Nephron progenitor cell (in vitro differentiated cells): ENCODE measurements around the gene ROBO4.

Experiments
- DNase-seq: peaks from one replicate; pipeline ENCODE4 v3.0.0; 2021
- H3K27ac Mint-ChIP-seq: 2 replicates; pipeline ENCODE4 v1.8.0; 2021; ENCODE audit warnings: mild to moderate bottlenecking, moderate library complexity, mixed read lengths
- H3K27me3 Mint-ChIP-seq: 2 replicates; pipeline ENCODE4 v1.8.0; 2021; ENCODE audit warnings: mild to moderate bottlenecking, low read depth, mixed read lengths; ENCODE audit not compliant: poor library complexity
- H3K36me3 Mint-ChIP-seq: 2 replicates; pipeline ENCODE4 v1.8.0; 2021; ENCODE audit warnings: low read depth, mixed read lengths
- H3K4me1 Mint-ChIP-seq: 2 replicates; pipeline ENCODE4 v1.8.0; 2021; ENCODE audit warnings: mixed read lengths
- H3K4me3 Mint-ChIP-seq: 2 replicates; pipeline ENCODE4 v1.8.0; 2021; ENCODE audit warnings: mild to moderate bottlenecking, moderate library complexity, mixed read lengths
- H3K9me3 Mint-ChIP-seq: 2 replicates; pipeline ENCODE4 v1.8.0; 2021; ENCODE audit warnings: mild to moderate bottlenecking, moderate library complexity, mixed read lengths
- TF ChIP-seq, protein P1 (sequence below): fragments of 200-600 bp; sonication (generic); IDR thresholded peaks from 2 replicates; pipeline ENCODE4 v1.5.0; 2021; ENCODE audit warnings: antibody characterized with exemption

Gene ROBO4

DNA sequence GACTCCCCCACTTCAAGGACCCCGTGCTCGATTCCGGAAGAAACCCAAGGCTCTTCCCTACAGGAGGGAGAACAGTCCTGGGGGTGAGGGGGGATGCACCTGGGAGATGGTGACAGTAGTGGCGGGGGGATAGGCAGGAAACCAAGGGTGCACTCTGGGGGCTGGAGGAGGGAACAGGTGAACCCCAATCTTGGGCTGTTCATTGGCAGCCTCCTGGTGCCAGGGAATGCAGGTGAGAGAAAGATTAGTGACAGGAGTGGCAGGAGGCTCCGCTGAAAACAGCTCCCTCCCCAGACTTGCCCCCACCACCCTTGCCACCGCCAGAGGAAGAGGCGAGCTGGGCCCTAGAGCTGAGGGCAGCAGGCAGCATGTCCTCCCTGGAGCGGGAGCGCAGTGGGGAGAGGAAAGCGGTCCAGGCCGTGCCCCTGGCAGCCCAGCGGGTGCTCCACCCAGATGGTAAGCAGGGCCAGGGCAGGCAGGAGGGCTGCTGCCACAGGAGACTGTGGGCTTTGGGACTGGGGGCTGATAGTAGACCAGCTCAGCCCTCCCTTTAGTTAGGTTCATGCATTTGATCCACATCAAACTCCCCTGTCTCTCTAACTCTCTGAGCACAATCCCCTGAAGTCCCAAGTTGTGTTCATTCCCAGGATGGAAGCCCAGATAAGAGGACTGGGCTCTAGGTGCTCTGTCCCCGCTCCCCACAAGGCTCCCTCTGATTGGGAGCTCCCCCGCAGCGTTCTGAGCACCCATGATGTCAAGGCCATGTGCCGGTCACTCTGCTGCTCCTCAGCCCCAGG, 18.0 kb downstream of the ROBO4 start:
- Mint-ChIP-seq H3K27ac (no peak overlapping the region), H3K4me3 (no peak overlapping the region), H3K9me3 (no peaks in the 10 kb centered on the region), H3K36me3 (no peaks in the 10 kb centered on the region), H3K27me3 (peaks cover 42% of the 10 kb centered on the region), H3K4me1 (peaks cover 61% of the 10 kb centered on the region)
- DNase-seq: no peak
- TF ChIP-seq, protein P1, sequence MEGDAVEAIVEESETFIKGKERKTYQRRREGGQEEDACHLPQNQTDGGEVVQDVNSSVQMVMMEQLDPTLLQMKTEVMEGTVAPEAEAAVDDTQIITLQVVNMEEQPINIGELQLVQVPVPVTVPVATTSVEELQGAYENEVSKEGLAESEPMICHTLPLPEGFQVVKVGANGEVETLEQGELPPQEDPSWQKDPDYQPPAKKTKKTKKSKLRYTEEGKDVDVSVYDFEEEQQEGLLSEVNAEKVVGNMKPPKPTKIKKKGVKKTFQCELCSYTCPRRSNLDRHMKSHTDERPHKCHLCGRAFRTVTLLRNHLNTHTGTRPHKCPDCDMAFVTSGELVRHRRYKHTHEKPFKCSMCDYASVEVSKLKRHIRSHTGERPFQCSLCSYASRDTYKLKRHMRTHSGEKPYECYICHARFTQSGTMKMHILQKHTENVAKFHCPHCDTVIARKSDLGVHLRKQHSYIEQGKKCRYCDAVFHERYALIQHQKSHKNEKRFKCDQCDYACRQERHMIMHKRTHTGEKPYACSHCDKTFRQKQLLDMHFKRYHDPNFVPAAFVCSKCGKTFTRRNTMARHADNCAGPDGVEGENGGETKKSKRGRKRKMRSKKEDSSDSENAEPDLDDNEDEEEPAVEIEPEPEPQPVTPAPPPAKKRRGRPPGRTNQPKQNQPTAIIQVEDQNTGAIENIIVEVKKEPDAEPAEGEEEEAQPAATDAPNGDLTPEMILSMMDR: no peak

DNA sequence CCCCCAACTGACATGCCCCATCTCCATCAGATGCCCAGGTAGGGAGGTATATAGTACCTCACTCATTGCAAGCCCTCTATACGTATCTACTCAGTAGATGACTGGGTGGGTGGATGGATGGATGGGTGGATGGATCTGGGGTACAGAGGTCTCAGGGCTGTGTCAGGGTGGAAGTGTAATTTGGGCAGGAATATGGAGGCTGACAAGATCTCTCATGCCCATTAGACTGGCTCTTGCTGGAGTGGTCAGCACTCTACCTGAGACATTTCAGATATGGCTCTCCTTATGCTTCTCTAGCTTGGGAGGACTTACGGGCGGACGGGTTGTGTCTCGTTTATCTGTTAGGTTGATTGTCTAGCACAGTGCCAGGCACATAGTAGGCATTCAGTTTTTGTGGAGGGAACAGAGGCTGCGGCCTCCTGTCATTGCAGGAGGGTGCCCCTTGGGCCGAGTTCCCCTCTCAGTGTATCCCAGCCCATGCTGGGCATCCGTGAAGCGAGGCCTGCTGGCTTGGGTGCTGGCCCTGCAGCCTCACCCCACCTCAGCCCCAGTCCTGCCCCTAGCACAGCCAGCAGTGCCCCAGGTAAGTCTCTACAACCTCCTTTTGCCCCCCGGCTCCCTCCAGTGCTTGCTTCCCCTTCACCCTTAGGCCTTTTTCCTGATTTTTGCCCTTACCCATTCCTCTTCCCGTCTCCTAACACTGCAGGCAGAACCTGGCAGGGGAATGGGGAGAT, 18.7 kb downstream of the ROBO4 start:
- H3K4me1 Mint-ChIP-seq: peaks cover 53% of the 10 kb centered on the region
- TF ChIP-seq, protein P1: no peak
- no peak overlapping the region for H3K27ac Mint-ChIP-seq
- no peak overlapping the region for H3K4me3 Mint-ChIP-seq
- no peaks in the 10 kb centered on the region for H3K9me3 Mint-ChIP-seq
- no peaks in the 10 kb centered on the region for H3K36me3 Mint-ChIP-seq
- H3K27me3 Mint-ChIP-seq: peaks cover 43% of the 10 kb centered on the region
- no peak for DNase-seq

DNA sequence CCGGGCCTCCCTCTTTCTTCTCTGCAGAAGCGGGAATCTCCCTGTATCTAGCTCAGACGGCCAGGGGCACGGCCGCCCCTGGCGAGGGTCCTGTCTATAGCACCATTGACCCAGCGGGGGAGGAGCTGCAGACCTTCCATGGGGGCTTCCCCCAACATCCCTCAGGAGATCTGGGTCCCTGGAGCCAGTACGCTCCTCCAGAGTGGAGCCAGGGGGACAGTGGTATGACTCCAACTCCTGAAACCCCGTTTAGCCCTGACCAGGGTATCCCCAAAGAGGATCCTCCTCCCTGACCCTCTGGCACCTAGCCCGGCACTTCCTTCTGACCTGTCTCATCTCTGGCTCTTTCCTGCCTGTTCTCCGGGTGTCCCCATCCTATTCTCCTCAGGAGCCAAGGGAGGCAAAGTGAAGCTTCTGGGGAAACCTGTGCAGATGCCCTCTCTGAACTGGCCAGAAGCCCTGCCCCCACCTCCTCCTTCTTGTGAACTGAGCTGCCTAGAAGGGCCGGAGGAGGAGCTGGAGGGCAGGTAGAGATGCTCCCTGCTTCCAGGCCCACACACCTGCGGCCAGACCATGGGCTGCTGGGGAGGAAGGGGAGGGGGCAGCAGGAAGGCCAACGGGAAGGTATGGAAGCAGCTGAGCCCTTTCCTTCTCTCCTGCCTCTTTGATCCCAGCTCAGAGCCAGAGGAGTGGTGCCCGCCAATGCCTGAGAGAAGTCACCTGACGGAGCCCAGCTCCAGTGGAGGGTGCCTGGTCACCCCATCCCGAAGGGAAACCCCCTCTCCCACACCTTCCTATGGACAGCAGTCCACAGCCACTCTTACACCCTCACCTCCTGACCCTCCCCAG, 19.5 kb downstream of the ROBO4 start:
- H3K36me3 Mint-ChIP-seq: no peaks in the 10 kb centered on the region
- no peaks in the 10 kb centered on the region for H3K9me3 Mint-ChIP-seq
- H3K27me3 Mint-ChIP-seq: peaks cover 49% of the 10 kb centered on the region
- TF ChIP-seq, protein P1: no peak
- no peak overlapping the region for H3K27ac Mint-ChIP-seq
- peaks cover 46% of the 10 kb centered on the region for H3K4me1 Mint-ChIP-seq
- no peak for DNase-seq
- H3K4me3 Mint-ChIP-seq: peak overlapping the region; percentile 82

DNA sequence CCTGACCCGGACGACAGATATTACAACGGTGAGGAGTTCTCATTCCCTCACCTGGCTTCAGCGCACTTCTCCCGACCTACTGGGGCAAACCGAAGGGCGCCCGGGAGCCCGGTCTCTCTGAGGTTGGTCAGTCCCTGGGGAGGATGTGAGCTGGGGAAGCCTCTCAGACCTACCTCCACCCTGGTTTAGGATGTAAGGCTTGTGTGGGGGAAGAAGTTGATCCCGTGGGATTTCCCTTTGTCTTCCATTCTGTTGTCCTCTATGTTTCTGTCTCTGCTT, 20.1 kb downstream of the ROBO4 start:
- Mint-ChIP-seq H3K9me3 (no peaks in the 10 kb centered on the region), H3K27ac (no peak overlapping the region), H3K27me3 (peaks cover 55% of the 10 kb centered on the region), H3K36me3 (no peaks in the 10 kb centered on the region), H3K4me1 (peaks cover 41% of the 10 kb centered on the region), H3K4me3 (peak overlapping the region; percentile 82)
- DNase-seq: no peak
- TF ChIP-seq, protein P1: no peak

DNA sequence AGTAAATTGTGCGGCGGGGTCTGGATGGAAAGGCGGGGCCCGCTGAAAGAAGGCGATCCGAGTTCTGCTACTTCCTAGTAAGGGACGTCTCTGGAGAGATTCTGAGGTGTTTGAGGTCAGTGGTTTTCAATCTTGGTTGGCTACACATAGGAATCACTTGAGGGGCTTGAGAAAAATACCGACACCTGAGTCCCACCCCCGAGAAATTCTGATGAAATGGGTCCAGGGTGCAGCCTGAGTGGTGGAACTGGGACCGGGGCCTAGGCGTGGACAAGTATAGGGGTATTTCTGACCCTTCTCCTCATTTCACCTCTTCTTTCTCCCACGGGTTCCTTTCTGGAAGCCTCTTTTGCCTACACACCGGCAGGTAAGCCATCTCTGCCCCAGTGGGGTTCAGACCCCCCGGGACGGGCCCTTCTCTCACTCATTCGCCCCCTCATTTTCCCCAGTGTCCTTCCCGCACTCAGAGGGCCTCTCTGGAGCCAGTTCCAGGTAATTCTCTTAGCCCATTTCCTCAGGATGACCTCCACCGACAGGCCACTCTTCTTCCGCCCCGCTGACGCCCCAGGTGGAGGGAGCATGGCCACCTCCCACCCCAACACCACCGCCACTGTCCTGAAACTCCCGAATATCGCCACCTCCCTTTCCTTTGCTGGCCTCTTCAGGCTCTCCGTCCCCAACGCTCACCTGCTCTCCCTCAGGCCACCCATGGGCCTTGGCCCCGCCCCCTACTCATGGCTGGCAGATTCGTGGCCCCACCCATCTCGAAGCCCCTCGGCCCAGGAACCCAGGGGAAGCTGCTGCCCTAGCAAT, 20.6 kb downstream of the ROBO4 start:
- Mint-ChIP-seq H3K36me3 (no peaks in the 10 kb centered on the region), H3K9me3 (no peaks in the 10 kb centered on the region), H3K27me3 (peaks cover 57% of the 10 kb centered on the region), H3K27ac (no peak overlapping the region), H3K4me3 (peak overlapping the region; percentile 82), H3K4me1 (peaks cover 35% of the 10 kb centered on the region)
- DNase-seq: no peak
- TF ChIP-seq, protein P1: no peak
